Measurements from ENCODE around the gene MLLT1.

DNA sequence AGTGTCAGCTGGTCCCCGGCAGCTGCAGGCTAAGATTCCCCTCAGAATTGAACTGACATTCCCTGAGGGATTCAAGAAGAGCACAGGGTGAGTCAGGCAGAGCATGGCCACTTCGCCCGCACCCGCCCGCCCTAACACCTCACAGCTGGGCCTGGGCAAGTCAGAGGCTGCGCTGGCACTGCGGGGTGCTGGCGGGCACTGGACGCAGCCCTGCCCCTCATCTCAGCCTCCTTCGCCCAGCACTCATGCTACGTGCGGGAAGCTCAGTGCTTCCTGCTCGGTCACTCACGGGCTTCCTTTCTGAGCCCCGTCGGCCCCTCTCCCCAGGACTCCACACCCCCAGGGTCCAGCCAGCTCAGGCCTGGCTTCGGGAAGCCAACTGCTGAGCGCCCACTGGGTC, 56.9 kb downstream of the MLLT1 start:
- TF ChIP-seq, protein P1, sequence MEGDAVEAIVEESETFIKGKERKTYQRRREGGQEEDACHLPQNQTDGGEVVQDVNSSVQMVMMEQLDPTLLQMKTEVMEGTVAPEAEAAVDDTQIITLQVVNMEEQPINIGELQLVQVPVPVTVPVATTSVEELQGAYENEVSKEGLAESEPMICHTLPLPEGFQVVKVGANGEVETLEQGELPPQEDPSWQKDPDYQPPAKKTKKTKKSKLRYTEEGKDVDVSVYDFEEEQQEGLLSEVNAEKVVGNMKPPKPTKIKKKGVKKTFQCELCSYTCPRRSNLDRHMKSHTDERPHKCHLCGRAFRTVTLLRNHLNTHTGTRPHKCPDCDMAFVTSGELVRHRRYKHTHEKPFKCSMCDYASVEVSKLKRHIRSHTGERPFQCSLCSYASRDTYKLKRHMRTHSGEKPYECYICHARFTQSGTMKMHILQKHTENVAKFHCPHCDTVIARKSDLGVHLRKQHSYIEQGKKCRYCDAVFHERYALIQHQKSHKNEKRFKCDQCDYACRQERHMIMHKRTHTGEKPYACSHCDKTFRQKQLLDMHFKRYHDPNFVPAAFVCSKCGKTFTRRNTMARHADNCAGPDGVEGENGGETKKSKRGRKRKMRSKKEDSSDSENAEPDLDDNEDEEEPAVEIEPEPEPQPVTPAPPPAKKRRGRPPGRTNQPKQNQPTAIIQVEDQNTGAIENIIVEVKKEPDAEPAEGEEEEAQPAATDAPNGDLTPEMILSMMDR (IDR thresholded peaks at IDR 0.05), result no peak
- no peak for TF ChIP-seq EZH2 (IDR thresholded peaks at IDR 0.05; ENCODE audit: borderline replicate concordance, insufficient read depth, low read depth, low read length, poor library complexity, severe bottlenecking)

Data from B cell (primary cell).